HepG2 (cell line): ENCODE data around the gene MASP2. TPM values are rescaled to one million over a fixed set of nuclear protein-coding genes. Genes with fewer than 3 reads are reported as not detected.

ENCODE experiments used
- ASH2L ChIP-seq: fragments of 300-600, 200-600 bp; sonication (generic); IDR thresholded peaks from 2 replicates; pipeline ENCODE4 v1.7.0; 2017; ENCODE audit warnings: low read depth, mild to moderate bottlenecking, moderate library complexity, mixed read lengths, low read length; ENCODE audit not compliant: insufficient read length
- ATF7 ChIP-seq, 2 experiments: fragments of 450-650 bp in 1 of 2; sonication (generic) in 1 of 2; formaldehyde crosslinking in 1 of 2; IDR thresholded peaks; 2 replicates each; pipeline versions ENCODE4 v1.4.0 to v1.6.1; 2016 to 2020; ENCODE audit warnings: antibody characterized with exemption in 1 of 2, mild to moderate bottlenecking in 1 of 2, missing genetic modification reagents in 1 of 2
- CHCHD3 ChIP-seq: sonication (generic); formaldehyde crosslinking; IDR thresholded peaks from 2 replicates; pipeline ENCODE4 v1.8.0; 2022; ENCODE audit warnings: mild to moderate bottlenecking, missing genetic modification reagents, moderate library complexity
- GLI4 ChIP-seq: sonication (generic); formaldehyde crosslinking; IDR thresholded peaks from 2 replicates; pipeline ENCODE4 v1.5.1; 2020; ENCODE audit warnings: missing genetic modification reagents, mild to moderate bottlenecking, moderate library complexity, borderline replicate concordance
- HDAC1 ChIP-seq: sonication (generic); formaldehyde crosslinking; IDR thresholded peaks from 2 replicates; pipeline ENCODE4 v1.5.1; 2020; ENCODE audit warnings: mild to moderate bottlenecking, missing genetic modification reagents
- HMG20B ChIP-seq: conservative IDR thresholded peaks from 2 replicates; pipeline ENCODE4 v1.6.1; 2016; ENCODE audit warnings: missing genetic modification reagents, missing compliant biosample characterization
- HNF4G ChIP-seq, 2 experiments: sonication (generic) in 1 of 2; formaldehyde crosslinking in 1 of 2; IDR thresholded peaks; 2 replicates each; pipeline versions ENCODE4 v1.4.0 to v1.6.1; 2011 to 2020; ENCODE audit warnings: borderline replicate concordance in 2 of 2, low read depth in 2 of 2, mild to moderate bottlenecking in 2 of 2, low read length in 1 of 2, missing genetic modification reagents in 1 of 2, moderate library complexity in 1 of 2
- KDM5A ChIP-seq: fragments of 200-600 bp; sonication (generic); IDR thresholded peaks from 2 replicates; pipeline ENCODE4 v1.7.0; 2018; ENCODE audit warnings: antibody characterized with exemption, mild to moderate bottlenecking, low read length, borderline replicate concordance
- NCOR1 ChIP-seq: fragments of 200-600 bp; sonication (generic); IDR thresholded peaks from 2 replicates; pipeline ENCODE4 v1.7.0; 2017; ENCODE audit warnings: antibody characterized with exemption, low read length, borderline replicate concordance
- PHF5A ChIP-seq: IDR thresholded peaks from one replicate; pipeline ENCODE4 v1.6.1; 2018; ENCODE audit warnings: low read depth, missing genetic modification reagents; ENCODE audit not compliant: unreplicated experiment
- SALL1 ChIP-seq: sonication (generic); formaldehyde crosslinking; IDR thresholded peaks from 2 replicates; pipeline ENCODE4 v1.8.0; 2022; ENCODE audit warnings: mild to moderate bottlenecking, missing genetic modification reagents
- TGIF2 ChIP-seq: IDR thresholded peaks from 2 replicates; pipeline ENCODE4 v1.6.1; 2016; ENCODE audit warnings: control low read depth, missing compliant biosample characterization
- THRA ChIP-seq: sonication (generic); formaldehyde crosslinking; IDR thresholded peaks from 2 replicates; pipeline ENCODE4 v1.4.0; 2020; ENCODE audit warnings: missing genetic modification reagents, borderline replicate concordance
- ZBTB8A ChIP-seq: sonication (generic); formaldehyde crosslinking; IDR thresholded peaks from 2 replicates; pipeline ENCODE4 v1.4.0; 2020; ENCODE audit warnings: mild to moderate bottlenecking, low read depth, missing genetic modification reagents, borderline replicate concordance
- ZFYVE20 ChIP-seq: sonication (generic); formaldehyde crosslinking; IDR thresholded peaks from 2 replicates; pipeline ENCODE4 v1.8.0; 2023; ENCODE audit warnings: low read depth, mild to moderate bottlenecking, moderate library complexity, missing genetic modification reagents, borderline replicate concordance
- ZNF234 ChIP-seq: sonication (generic); formaldehyde crosslinking; conservative IDR thresholded peaks from 2 replicates; pipeline ENCODE4 v1.5.1; 2020; ENCODE audit warnings: mild to moderate bottlenecking, missing genetic modification reagents
- ZNF282 ChIP-seq: fragments of 450-650 bp; IDR thresholded peaks from 2 replicates; pipeline ENCODE4 v1.6.1; 2018; ENCODE audit not compliant: partially characterized antibody
- ZNF292 ChIP-seq: sonication (generic); formaldehyde crosslinking; IDR thresholded peaks from 2 replicates; pipeline ENCODE4 v1.8.1; 2022; ENCODE audit warnings: mild to moderate bottlenecking, low read depth, missing genetic modification reagents, borderline replicate concordance
- ZNF296 ChIP-seq: sonication (generic); formaldehyde crosslinking; conservative IDR thresholded peaks from 2 replicates; pipeline ENCODE4 v1.5.0; 2020; ENCODE audit warnings: mild to moderate bottlenecking, missing genetic modification reagents
- ZNF333 ChIP-seq: sonication (generic); formaldehyde crosslinking; IDR thresholded peaks from 2 replicates; pipeline ENCODE4 v1.4.0; 2020; ENCODE audit warnings: mild to moderate bottlenecking, missing genetic modification reagents, borderline replicate concordance
- ZNF441 ChIP-seq: sonication (generic); formaldehyde crosslinking; IDR thresholded peaks from 2 replicates; pipeline ENCODE4 v1.7.0; 2021; ENCODE audit warnings: missing genetic modification reagents, borderline replicate concordance
- ZNF558 ChIP-seq: sonication (generic); formaldehyde crosslinking; IDR thresholded peaks from 2 replicates; pipeline ENCODE4 v1.9.0; 2022; ENCODE audit warnings: mild to moderate bottlenecking, missing genetic modification reagents, borderline replicate concordance
- ZNF75D ChIP-seq: sonication (generic); formaldehyde crosslinking; IDR thresholded peaks from 2 replicates; pipeline ENCODE4 v1.8.1; 2023; ENCODE audit warnings: missing genetic modification reagents, mild to moderate bottlenecking, borderline replicate concordance
- ZNF761 ChIP-seq: sonication (generic); formaldehyde crosslinking; conservative IDR thresholded peaks from 2 replicates; pipeline ENCODE4 v1.4.0; 2020; ENCODE audit warnings: mild to moderate bottlenecking, missing genetic modification reagents
- ZNF780A ChIP-seq: sonication (generic); formaldehyde crosslinking; IDR thresholded peaks from 2 replicates; pipeline ENCODE4 v1.8.0; 2022; ENCODE audit warnings: mild to moderate bottlenecking, missing genetic modification reagents, moderate library complexity
- polyA plus RNA-seq, 8 experiments: library from polyadenylated mRNA; depleted of rRNA in 3 of 8; stranded (reverse) in 7 of 8; unstranded in 1 of 8; fragments of >200 nt; fragmentation: Illumina TruSeq in 4 of 8; extraction: Trizol in 4 of 8; gene quantifications; 2 replicates each; pipeline versions ENCODE4 v1.2.1 to v1.2.3, GENCODE V29; 2011 to 2016; ENCODE audit warnings: low read depth in 4 of 8, missing spikeins in 1 of 8, mixed read lengths in 1 of 8; ENCODE audit not compliant: insufficient read depth in 1 of 8
- total RNA-seq, 5 experiments: library from RNA; depleted of rRNA; stranded (reverse); fragments of >200 nt; fragmentation: Illumina TruSeq; extraction: Trizol; gene quantifications; 2 replicates each; pipeline ENCODE4 v1.2.3, GENCODE V29; 2016; ENCODE audit warnings: low read depth in 1 of 5
- TF ChIP-seq, protein P1 (sequence below): IDR thresholded peaks from 2 replicates; pipeline ENCODE4 v1.6.1; 2016; ENCODE audit warnings: missing compliant biosample characterization, missing genetic modification reagents, borderline replicate concordance

The MASP2 gene
- total and polyA plus RNA-seq, 2 of the 13 experiments (the other 11 are each of a cell fraction or from before 2014, with no cell fraction given): 7.1 to 11.8 TPM

DNA sequence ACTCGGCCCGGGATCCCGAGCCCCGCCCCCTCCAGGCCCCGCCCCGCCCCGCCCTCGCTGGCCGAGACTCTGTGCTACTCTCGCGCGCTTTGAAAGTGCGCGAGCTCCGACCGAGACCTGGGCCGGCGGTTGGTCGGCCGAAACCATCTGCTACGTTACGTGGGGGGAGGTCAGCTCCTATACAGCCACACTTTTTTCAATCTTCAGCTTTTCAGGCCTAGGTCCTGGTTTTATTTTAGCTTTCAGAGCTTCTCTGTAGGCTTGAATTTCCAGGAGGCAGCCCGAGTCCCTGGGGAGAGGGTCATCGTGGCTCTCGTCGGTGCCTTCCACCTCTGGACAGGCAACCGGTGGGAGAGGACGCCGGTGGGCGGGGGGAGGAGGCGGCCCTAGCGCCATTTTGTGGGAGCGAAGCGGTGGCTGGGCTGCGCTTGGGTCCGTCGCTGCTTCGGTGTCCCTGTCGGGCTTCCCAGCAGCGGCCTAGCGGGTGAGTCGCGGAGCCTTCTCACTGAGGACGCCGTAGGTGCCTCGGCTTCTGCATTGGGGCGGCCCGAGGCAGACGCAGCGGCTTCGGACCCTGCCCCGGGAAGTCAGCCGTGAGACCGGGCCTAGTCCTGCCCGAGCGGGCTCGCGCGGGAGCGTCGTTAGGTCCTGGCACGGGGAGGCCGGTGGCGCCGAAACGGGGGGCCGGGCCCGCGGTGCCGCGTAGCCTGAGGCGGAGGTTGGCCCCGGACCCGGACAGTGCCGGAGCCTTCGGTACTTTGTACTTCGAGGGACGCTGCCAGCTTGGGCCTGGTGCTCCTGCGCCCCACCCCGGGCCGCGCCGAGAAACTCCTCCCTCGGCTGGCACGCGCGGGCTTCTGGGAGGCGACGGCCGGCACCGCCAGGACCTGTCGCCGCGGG lies 34.5 kb downstream of the MASP2 start, which contains the start of gene TARDBP (continued):
- TF ChIP-seq ZNF75D: 0 out of 2 replicates have a peak, but pooled peaks have one; percentile 48
- no peak for TF ChIP-seq ZNF296
- TF ChIP-seq ZNF234 (CRISPR knock-in tag): peak; percentile 72; the same call in 1 of the 2 replicates
- TF ChIP-seq KDM5A: peak; percentile 90
- peak; percentile 57; the same call in 1 of the 2 replicates for TF ChIP-seq HDAC1
- peak; percentile 8; the same call in 1 of the 2 replicates for TF ChIP-seq THRA
- peak; percentile 99 for TF ChIP-seq ASH2L
- peak; percentile 98 for TF ChIP-seq ZNF333 (CRISPR knock-in tag)
- TF ChIP-seq GLI4 (CRISPR knock-in tag): peak; percentile 78; the same call in 1 of the 2 replicates
- no peak for TF ChIP-seq ZNF282
- peak; percentile 88 for TF ChIP-seq SALL1 (CRISPR knock-in tag)
- TF ChIP-seq HNF4G (IDR thresholded peaks at IDR 0.05; ENCODE audit: borderline replicate concordance, low read depth, low read length): no peak
- TF ChIP-seq HNF4G (CRISPR knock-in tag; IDR thresholded peaks at IDR 0.05; ENCODE audit: borderline replicate concordance, low read depth): peak; percentile 68; the same call in 1 of the 2 replicates
- TF ChIP-seq TGIF2 (CRISPR knock-in tag): 0 out of 2 replicates have a peak, but pooled peaks have one; percentile 13
- TF ChIP-seq, protein P1, sequence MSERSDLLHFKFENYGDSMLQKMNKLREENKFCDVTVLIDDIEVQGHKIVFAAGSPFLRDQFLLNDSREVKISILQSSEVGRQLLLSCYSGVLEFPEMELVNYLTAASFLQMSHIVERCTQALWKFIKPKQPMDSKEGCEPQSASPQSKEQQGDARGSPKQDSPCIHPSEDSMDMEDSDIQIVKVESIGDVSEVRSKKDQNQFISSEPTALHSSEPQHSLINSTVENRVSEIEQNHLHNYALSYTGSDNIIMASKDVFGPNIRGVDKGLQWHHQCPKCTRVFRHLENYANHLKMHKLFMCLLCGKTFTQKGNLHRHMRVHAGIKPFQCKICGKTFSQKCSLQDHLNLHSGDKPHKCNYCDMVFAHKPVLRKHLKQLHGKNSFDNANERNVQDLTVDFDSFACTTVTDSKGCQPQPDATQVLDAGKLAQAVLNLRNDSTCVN (CRISPR knock-in tag): peak; percentile 51; the same call in 1 of the 2 replicates
- peak; percentile 67; the same call in 1 of the 2 replicates for TF ChIP-seq ZNF761 (CRISPR knock-in tag)
- TF ChIP-seq ZNF780A (CRISPR knock-in tag): no peak
- TF ChIP-seq NCOR1: 0 out of 2 replicates have a peak, but pooled peaks have one; percentile 16
- TF ChIP-seq ATF7 (IDR thresholded peaks at IDR 0.05): peak; percentile 90
- no peak for TF ChIP-seq ATF7 (CRISPR knock-in tag; IDR thresholded peaks at IDR 0.05)
- TF ChIP-seq ZFYVE20 (CRISPR knock-in tag): peak; percentile 95
- no peak; the same call in 1 of the 2 replicates for TF ChIP-seq ZNF558 (CRISPR knock-in tag)
- TF ChIP-seq ZNF441 (CRISPR knock-in tag): no peak
- TF ChIP-seq HMG20B (CRISPR knock-in tag): peak; percentile 10; the same call in 1 of the 2 replicates
- no peak for TF ChIP-seq PHF5A (CRISPR knock-in tag)
- peak; percentile 95 for TF ChIP-seq CHCHD3 (CRISPR knock-in tag)
- TF ChIP-seq ZNF292 (CRISPR knock-in tag): no peak
- peak; percentile 85; the same call in 1 of the 2 replicates for TF ChIP-seq ZBTB8A (CRISPR knock-in tag)
